ENCODE measurements around the gene THAP4. TPM values are rescaled to one million over a fixed set of nuclear protein-coding genes. Genes with fewer than 3 reads are reported as not detected.

THAP4 gene
- total and polyA plus RNA-seq, 2 experiments from 2014 or later, result 62.9 to 80.4 TPM

DNA sequence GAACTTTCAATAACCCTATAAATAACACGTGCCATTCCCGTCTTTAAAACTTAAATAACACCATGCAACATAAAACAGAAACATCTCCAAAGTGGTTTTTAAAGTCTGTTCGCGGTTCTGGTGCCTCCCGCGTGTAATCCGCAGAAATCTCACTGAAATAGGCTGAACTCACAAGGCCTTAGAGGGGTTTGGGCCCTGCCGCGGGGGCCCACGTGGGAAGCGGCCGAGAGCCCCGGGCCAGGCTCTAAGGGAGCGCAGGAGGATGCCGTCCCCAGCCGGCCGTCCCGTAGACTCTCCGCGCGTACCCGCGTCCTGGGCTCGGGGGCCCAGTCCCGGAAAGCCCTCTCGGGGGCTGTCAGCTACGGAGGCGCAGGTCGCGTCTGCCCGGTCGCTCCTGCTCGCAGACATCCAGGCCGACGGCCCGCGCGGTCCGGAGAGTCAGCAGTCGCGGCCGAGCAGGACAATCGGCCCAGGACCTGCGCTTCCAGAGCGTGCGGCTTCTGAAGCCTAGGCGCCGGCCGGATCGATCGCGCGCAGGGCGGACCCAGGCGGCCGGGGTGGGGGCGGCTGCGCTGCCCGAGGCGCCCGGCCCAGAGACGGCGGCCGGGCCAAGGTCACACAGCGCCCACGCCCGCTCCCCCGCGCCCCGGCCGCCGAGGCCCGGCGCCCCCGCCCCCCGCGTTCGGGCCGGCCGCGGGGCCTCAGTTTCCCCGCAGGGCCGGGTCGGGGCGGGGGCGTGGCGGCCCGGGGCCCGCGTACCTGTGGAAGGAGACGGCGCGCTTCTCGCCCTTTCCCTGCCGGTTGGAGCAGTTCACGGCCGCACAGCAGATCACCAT lies 558 bp downstream of the THAP4 start:
- peaks cover 13% of the 10 kb centered on the region for H3K4me1 ChIP-seq (ENCODE audit: insufficient read depth)
- no peaks in the 10 kb centered on the region for H3K27me3 ChIP-seq (ENCODE audit: insufficient read depth)
- peaks cover 18% of the 10 kb centered on the region for H3K27me3 Mint-ChIP-seq (ENCODE audit: insufficient read depth, low read depth, poor library complexity)
- H3K9me2 ChIP-seq (ENCODE audit: insufficient read depth), result no peaks in the 10 kb centered on the region
- peaks cover 27% of the 10 kb centered on the region for H3K4me1 Mint-ChIP-seq
- peak overlapping the region; percentile 85 for H3K4me3 Mint-ChIP-seq
- H3K27ac Mint-ChIP-seq, result no peak overlapping the region; the same call in 1 of the 2 replicates
- peaks cover 18% of the 10 kb centered on the region for H3F3A ChIP-seq (replicated peaks; ENCODE audit: low read depth)
- peak overlapping the region; percentile 99 for H3K4me2 ChIP-seq
- H4K20me1 ChIP-seq (replicated peaks; ENCODE audit: insufficient read depth), result peaks cover 42% of the 10 kb centered on the region
- TF ChIP-seq POLR2AphosphoS5 (IDR thresholded peaks at IDR 0.05; ENCODE audit: low read depth), result 0 out of 2 replicates have a peak, but pooled peaks have one; percentile 10
- no peak for TF ChIP-seq ZNF114 (CRISPR knock-in tag; IDR thresholded peaks at IDR 0.05)
- H3K36me3 ChIP-seq (ENCODE audit: insufficient read depth), result peaks cover 22% of the 10 kb centered on the region
- H2AFZ ChIP-seq, result peak overlapping the region; percentile 92
- ATAC-seq (peak; percentile 58), DNase-seq (ENCODE audit: low spot score) (peak; percentile 75)
- peak overlapping the region; percentile 98 for H3K4me3 ChIP-seq
- peaks cover 58% of the 10 kb centered on the region for H3K36me3 Mint-ChIP-seq (ENCODE audit: low read depth)
- peak overlapping the region; percentile 50; the same call in 1 of the 2 replicates for H3K27ac ChIP-seq (ENCODE audit: low read depth)
- peaks cover 22% of the 10 kb centered on the region for H3K9me3 Mint-ChIP-seq
- H3K79me2 ChIP-seq (replicated peaks; ENCODE audit: insufficient read depth), result peaks cover 80% of the 10 kb centered on the region

DNA sequence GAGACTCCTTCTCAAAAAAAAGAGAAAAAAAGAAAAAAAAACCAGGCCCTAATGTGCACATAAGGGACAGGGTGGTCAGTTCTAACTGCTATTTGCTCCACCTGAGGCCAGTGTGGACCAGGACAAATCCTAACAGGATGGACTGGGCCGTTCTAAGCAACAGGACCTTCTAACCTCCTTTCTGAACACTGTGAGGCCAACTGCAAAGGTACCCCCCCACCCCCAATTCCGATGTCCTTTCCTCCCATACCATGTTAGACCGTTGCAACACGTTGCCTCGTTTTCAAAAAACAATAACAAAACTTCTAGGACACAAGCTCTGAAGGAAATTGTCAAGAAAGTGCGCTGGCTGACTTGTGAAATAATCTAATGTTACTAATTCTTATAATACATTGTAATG lies 1.2 kb downstream of the THAP4 start:
- Mint-ChIP-seq H3K4me1 (peaks cover 23% of the 10 kb centered on the region), H3K27me3 (ENCODE audit: insufficient read depth, low read depth, poor library complexity) (peaks cover 16% of the 10 kb centered on the region), H3K9me3 (peaks cover 22% of the 10 kb centered on the region), H3K36me3 (ENCODE audit: low read depth) (peaks cover 57% of the 10 kb centered on the region), H3K27ac (no peak overlapping the region), H3K4me3 (peak overlapping the region; percentile 85)
- ATAC-seq, result no peak
- no peaks in the 10 kb centered on the region for H3K27me3 ChIP-seq (ENCODE audit: insufficient read depth)
- H3K4me3 ChIP-seq, result peak overlapping the region; percentile 98
- no peaks in the 10 kb centered on the region for H3K9me2 ChIP-seq (ENCODE audit: insufficient read depth)
- H2AFZ ChIP-seq, result peak overlapping the region; percentile 92
- TF ChIP-seq, protein P1, sequence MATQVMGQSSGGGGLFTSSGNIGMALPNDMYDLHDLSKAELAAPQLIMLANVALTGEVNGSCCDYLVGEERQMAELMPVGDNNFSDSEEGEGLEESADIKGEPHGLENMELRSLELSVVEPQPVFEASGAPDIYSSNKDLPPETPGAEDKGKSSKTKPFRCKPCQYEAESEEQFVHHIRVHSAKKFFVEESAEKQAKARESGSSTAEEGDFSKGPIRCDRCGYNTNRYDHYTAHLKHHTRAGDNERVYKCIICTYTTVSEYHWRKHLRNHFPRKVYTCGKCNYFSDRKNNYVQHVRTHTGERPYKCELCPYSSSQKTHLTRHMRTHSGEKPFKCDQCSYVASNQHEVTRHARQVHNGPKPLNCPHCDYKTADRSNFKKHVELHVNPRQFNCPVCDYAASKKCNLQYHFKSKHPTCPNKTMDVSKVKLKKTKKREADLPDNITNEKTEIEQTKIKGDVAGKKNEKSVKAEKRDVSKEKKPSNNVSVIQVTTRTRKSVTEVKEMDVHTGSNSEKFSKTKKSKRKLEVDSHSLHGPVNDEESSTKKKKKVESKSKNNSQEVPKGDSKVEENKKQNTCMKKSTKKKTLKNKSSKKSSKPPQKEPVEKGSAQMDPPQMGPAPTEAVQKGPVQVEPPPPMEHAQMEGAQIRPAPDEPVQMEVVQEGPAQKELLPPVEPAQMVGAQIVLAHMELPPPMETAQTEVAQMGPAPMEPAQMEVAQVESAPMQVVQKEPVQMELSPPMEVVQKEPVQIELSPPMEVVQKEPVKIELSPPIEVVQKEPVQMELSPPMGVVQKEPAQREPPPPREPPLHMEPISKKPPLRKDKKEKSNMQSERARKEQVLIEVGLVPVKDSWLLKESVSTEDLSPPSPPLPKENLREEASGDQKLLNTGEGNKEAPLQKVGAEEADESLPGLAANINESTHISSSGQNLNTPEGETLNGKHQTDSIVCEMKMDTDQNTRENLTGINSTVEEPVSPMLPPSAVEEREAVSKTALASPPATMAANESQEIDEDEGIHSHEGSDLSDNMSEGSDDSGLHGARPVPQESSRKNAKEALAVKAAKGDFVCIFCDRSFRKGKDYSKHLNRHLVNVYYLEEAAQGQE (IDR thresholded peaks at IDR 0.05; ENCODE audit: unreplicated experiment), result no peak
- TF ChIP-seq NANOG (IDR thresholded peaks at IDR 0.05; ENCODE audit: borderline replicate concordance), result no peak
- TF ChIP-seq CREB1 (CRISPR knock-in tag; IDR thresholded peaks at IDR 0.05; ENCODE audit: low read depth), result no peak
- TF ChIP-seq, protein P2, sequence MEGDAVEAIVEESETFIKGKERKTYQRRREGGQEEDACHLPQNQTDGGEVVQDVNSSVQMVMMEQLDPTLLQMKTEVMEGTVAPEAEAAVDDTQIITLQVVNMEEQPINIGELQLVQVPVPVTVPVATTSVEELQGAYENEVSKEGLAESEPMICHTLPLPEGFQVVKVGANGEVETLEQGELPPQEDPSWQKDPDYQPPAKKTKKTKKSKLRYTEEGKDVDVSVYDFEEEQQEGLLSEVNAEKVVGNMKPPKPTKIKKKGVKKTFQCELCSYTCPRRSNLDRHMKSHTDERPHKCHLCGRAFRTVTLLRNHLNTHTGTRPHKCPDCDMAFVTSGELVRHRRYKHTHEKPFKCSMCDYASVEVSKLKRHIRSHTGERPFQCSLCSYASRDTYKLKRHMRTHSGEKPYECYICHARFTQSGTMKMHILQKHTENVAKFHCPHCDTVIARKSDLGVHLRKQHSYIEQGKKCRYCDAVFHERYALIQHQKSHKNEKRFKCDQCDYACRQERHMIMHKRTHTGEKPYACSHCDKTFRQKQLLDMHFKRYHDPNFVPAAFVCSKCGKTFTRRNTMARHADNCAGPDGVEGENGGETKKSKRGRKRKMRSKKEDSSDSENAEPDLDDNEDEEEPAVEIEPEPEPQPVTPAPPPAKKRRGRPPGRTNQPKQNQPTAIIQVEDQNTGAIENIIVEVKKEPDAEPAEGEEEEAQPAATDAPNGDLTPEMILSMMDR (conservative IDR thresholded peaks at IDR 0.05; ENCODE audit: low read depth in 2 of 2), result no peak
- TF ChIP-seq EZH2 (IDR thresholded peaks at IDR 0.05; ENCODE audit: low read depth, unreplicated experiment), result no peak
- TF ChIP-seq, protein P3, sequence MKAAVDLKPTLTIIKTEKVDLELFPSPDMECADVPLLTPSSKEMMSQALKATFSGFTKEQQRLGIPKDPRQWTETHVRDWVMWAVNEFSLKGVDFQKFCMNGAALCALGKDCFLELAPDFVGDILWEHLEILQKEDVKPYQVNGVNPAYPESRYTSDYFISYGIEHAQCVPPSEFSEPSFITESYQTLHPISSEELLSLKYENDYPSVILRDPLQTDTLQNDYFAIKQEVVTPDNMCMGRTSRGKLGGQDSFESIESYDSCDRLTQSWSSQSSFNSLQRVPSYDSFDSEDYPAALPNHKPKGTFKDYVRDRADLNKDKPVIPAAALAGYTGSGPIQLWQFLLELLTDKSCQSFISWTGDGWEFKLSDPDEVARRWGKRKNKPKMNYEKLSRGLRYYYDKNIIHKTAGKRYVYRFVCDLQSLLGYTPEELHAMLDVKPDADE (IDR thresholded peaks at IDR 0.05), result no peak
- TF ChIP-seq STAT1 (IDR thresholded peaks at IDR 0.05; ENCODE audit: unreplicated experiment), result no peak
- H3K79me2 ChIP-seq (replicated peaks; ENCODE audit: insufficient read depth), result peaks cover 80% of the 10 kb centered on the region
- H3K4me2 ChIP-seq, result peak overlapping the region; percentile 99
- no peak for DNase-seq (ENCODE audit: low spot score)
- peaks cover 12% of the 10 kb centered on the region for H3K4me1 ChIP-seq (ENCODE audit: insufficient read depth)
- peaks cover 46% of the 10 kb centered on the region for H4K20me1 ChIP-seq (replicated peaks; ENCODE audit: insufficient read depth)
- H3K27ac ChIP-seq (ENCODE audit: low read depth), result peak overlapping the region; percentile 50; the same call in 1 of the 2 replicates
- peaks cover 18% of the 10 kb centered on the region for H3F3A ChIP-seq (replicated peaks; ENCODE audit: low read depth)
- peaks cover 22% of the 10 kb centered on the region for H3K36me3 ChIP-seq (ENCODE audit: insufficient read depth)
